ENCODE results near the gene MTUS2. TPM values are rescaled to one million over a fixed set of nuclear protein-coding genes. Genes with fewer than 3 reads are reported as not detected.

MTUS2 gene
- total RNA-seq, 2 donors from 2014 or later = 4.0 to 5.4 TPM

- DNase-seq (no peak), ATAC-seq (no peak)
- H3K27me3 ChIP-seq = no peaks in the 10 kb centered on the region
- intact Hi-C loops (cut with DNase I) = no loop called here
- TF ChIP-seq CTCF (IDR thresholded peaks at IDR 0.05) (no peak), POLR2A (IDR thresholded peaks at IDR 0.05) (no peak)
- WGBS, 2 donors = 64 to 69% methylated on average over 4 of the region's 4 CpGs
- no peaks in the 10 kb centered on the region for H3K9me3 ChIP-seq
- no peak overlapping the region for H3K4me3 ChIP-seq
- H3K27ac ChIP-seq = no peak overlapping the region
- no peaks in the 10 kb centered on the region for H3K4me1 ChIP-seq
- H3K36me3 ChIP-seq (replicated peaks in 1 of 2; ENCODE audit: insufficient read depth in 1 of 2, low read depth in 2 of 2) = no peaks in the 10 kb centered on the region
Measured at GRCh38 chr13:29464105-29464679, 644.1 kb downstream of the MTUS2 start.

GRCh38 chr13:29465741-29466293 is 645.7 kb downstream of the MTUS2 start:
- H3K27me3 ChIP-seq = no peaks in the 10 kb centered on the region
- no peaks in the 10 kb centered on the region for H3K9me3 ChIP-seq
- 47 to 50% methylated on average over 6 of the region's 6 CpGs for WGBS, 2 donors
- H3K27ac ChIP-seq = no peak overlapping the region
- H3K4me1 ChIP-seq = no peaks in the 10 kb centered on the region
- intact Hi-C loops (cut with DNase I) = no loop called here
- H3K36me3 ChIP-seq (replicated peaks in 1 of 2; ENCODE audit: insufficient read depth in 1 of 2, low read depth in 2 of 2) = no peaks in the 10 kb centered on the region
- no peak for ATAC-seq
- TF ChIP-seq POLR2A (IDR thresholded peaks at IDR 0.05) (no peak), CTCF (IDR thresholded peaks at IDR 0.05) (no peak)
- no peak overlapping the region for H3K4me3 ChIP-seq
- DNase-seq = peak; percentile 27 to 55 (median 38)

DNA sequence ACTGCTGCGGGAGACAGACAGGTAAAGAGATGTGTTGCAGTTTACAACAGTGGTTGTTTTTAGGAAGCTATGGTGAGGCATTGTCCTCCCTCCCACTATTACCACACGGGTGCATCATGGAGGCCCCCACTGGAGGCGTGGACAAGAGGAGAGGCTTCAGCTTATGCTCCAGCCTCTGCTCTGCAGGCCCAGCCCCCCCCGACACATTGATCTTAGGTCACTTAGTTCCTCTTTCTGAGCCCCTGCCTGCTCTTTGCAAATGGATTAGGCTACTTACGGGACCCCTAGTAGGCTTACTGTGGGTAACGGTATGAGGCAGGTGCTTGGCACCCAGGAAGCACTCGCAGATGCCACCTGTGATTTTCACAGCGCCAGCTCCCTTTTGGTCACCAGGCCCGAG is 651.4 kb downstream of the MTUS2 start:
- WGBS, 2 donors = 51 to 56% methylated on average over 7 to 9 of the region's 9 CpGs

GRCh38 chr13:29472332-29472961 is 652.3 kb downstream of the MTUS2 start:
- Histone ChIP-seq H3K9me3 (no peaks in the 10 kb centered on the region), H3K4me3 (no peak overlapping the region), H3K27ac (no peak overlapping the region), H3K4me1 (no peaks in the 10 kb centered on the region), H3K36me3 (replicated peaks in 1 of 2; ENCODE audit: insufficient read depth in 1 of 2, low read depth in 2 of 2) (no peaks in the 10 kb centered on the region), H3K27me3 (no peaks in the 10 kb centered on the region)
- TF ChIP-seq CTCF (IDR thresholded peaks at IDR 0.05) = peak; percentile 76 to 95 (median 88)
- TF ChIP-seq POLR2A (IDR thresholded peaks at IDR 0.05) = no peak
- peak; percentile 56 to 71 (median 62) for DNase-seq
- 26 to 33% methylated on average over 6 of the region's 6 CpGs for WGBS, 2 donors
- intact Hi-C loops (cut with DNase I) = no loop called here
- ATAC-seq = peak; percentile 45

More for the DNA sequence above, 651.4 kb downstream of the MTUS2 start:
- TF ChIP-seq CTCF (IDR thresholded peaks at IDR 0.05) (no peak), POLR2A (IDR thresholded peaks at IDR 0.05) (no peak)
- Histone ChIP-seq H3K4me3 (no peak overlapping the region), H3K4me1 (no peaks in the 10 kb centered on the region), H3K27me3 (no peaks in the 10 kb centered on the region), H3K9me3 (no peaks in the 10 kb centered on the region), H3K27ac (no peak overlapping the region), H3K36me3 (replicated peaks in 1 of 2; ENCODE audit: insufficient read depth in 1 of 2, low read depth in 2 of 2) (no peaks in the 10 kb centered on the region)
- ATAC-seq (no peak), DNase-seq (no peak)
- intact Hi-C loops (cut with DNase I) = no loop called here

Data from body of pancreas (tissue), 4 donors.